22Rv1 (cell line): Measurements from ENCODE around the gene CSGALNACT2.

ENCODE experiments used
- CTCF ChIP-seq: fragments of 450-650 bp; IDR thresholded peaks from 2 replicates; pipeline ENCODE4 v1.5.1; 2017; ENCODE audit warnings: mild to moderate bottlenecking
- ZFX ChIP-seq: fragments of 450-650 bp; IDR thresholded peaks from 2 replicates; pipeline ENCODE4 v1.6.1; 2017; ENCODE audit warnings: antibody characterized with exemption, borderline replicate concordance

GRCh38 chr10:43218951-43219837 lies 80.9 kb downstream of the CSGALNACT2 start:
- TF ChIP-seq CTCF, result no peak
- no peak for TF ChIP-seq ZFX
